DMS53 treated with DMSO at 0.1 percent for 48 hours (cell line): Measurements from ENCODE around the gene ZNF526.

ENCODE experiments used
- DNase-seq: peaks from one replicate; lab custom pipeline; 2025; ENCODE audit not compliant: unreplicated experiment; lab: John Stamatoyannopoulos, UW

ZNF526 gene

DNA sequence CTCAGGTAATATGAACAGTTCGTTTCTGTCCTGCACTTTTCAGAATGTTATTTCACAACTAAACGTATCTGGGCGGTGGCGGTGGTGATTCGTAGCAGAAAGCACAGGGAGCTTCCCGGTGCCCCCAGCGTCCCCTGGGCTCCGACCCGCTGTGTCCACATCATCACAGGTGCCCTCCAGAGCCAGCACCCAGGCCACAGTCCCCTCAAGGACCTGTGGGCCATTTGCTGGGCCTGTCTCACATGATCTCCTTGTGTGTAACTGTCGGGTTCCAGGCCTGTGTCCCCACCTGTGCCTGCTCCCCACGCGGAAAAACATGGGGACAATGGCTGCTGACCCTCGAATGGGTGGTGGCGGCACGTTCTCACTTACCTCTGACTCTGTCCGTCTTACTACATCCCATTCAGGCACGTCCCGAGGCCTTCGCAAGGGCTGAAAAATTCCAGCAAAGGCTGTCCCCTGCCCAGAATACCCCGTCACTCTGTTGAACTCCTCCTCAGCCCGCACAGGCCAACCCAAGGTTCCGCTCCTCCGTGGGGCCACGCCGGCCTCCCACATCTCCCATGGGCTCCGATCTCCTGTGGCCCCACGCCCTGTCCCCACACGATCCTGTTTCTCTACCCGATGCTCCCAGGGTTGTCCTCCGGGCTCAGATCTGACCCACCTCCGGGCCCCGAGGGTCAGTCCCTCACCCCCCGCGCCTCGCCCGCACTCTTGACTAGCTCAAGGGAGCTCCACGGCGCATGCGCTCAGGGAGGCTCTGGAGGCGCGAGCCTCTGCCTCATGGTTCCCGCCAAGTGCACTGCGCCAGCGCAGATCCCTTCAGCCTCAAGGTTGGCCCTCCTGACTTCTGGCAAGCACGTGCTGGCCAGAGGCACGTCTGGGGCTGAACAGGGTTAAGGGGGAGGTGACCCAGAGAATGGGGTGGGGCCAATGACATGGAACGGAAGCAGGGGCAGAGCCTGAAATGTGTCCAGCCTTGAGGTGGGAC is 23.8 kb upstream of the ZNF526 start:
- DNase-seq = no peak

DNA sequence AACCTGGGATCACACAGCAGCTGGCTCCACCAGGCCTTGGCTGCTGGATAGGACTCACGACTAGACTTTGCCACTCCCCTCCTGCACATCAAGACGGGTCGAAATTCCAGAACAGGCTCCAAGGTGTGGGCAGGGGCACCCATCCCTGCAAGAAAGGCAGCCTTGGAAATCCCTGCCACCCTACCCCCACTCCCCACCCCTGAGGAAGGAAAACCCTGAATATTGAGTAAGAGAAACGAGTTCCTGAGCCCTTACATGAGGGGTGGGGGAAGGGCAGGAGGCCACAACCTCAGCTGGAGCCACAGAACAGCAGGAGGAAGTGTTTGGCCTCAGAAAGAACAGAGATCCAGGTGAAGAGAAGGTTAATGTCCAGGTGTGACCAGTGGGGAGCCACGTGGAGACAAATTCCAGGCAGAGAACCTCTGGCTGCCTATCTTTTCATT is 22.7 kb upstream of the ZNF526 start:
- no peak for DNase-seq

DNA sequence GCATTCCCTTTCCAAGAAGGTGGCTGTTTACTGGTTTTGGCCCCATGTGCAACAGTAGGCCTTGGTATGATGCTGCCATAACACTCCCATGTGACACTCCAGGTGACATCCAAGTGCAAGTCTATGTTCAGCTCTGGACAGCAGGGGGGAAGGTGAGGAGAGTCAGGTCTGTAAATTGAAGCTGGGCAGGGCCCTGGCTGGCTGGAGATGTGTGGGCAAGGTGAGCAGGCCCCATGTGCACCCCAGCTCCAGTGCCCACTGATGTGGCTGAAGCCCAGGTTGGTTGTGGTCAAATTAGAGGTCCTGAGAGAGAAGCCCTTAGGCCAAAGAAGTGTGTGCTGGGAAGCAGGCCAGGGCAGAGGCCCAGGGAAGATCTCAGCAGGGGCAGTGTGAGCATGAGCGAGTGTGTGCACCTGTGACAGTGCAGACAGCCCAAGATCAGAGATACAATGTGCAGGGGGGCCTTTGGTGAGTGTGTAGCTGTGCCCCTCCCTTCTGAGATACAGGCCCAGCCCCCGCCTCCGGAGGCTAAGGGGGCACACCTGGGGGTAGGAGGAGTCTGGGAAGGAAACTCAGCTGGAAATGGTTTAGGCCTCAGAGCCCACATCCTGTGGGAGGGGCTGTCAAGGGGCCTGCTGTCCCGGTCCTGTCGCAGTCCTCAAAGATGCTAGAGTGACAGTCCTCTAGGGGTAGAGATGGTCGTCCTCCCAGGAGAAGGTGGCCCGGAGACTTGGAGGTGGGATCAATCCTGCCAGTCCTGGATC is 21.3 kb upstream of the ZNF526 start:
- no peak for DNase-seq

DNA sequence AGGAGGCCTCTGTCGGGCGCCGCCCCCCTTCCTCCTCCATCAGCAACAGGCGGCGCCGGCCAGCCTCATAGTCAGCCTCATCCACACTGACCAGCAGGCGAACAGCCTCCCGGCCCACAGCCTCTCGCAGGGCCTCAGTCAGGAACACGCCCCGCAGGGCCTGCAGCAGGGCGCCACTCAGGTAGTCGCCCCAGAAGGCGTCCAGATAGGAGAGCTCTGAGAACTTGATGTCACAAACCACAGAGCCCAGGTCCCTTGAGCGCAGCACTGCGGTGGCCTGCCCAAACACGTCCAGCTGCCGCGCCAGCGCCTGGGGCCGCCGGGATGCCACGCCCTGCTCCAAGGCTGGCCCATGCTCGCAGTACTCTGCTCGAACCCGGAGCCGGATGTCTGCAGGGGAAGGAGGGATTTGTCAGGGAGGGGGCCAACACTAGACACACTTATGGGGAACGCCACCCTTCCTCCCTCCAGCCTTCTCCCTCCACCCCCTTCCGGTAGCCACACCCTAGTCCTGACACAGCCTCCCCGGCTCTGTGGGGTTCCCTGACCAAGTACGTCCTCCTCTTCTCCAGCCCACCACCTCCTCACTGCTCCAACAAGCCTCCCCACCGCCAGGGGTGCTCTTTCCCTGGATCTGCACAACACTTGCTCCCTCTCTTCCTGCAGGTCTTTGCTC is 20.5 kb upstream of the ZNF526 start:
- DNase-seq = no peak

DNA sequence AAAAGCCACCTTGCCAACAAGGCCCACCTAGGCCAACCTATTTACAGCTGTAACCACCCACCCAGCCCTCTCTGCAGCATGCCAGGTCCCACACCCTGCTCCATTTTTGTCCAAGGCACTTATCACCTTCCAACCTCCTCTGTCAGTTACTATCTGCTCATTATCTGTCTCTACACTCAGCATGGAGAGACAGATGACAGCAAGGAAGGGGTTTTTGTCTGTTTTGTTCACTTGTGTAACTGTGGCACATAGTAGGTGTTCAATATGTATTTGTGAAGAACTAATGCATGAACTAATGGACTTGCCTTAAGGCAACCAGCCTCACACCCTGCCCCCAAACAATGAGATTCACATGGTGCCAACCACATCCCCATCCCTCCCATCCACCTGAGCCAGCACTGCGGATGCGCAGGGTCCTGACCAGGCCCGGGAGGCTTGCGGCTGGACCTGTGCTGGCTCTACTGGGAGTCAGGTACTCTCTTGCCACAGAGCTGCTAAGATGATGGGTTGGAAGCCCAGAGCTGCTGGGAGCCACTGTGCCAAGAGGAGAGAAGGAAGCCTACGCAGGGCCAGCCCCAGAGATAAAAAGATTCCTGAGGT is 19.9 kb upstream of the ZNF526 start:
- no peak for DNase-seq

DNA sequence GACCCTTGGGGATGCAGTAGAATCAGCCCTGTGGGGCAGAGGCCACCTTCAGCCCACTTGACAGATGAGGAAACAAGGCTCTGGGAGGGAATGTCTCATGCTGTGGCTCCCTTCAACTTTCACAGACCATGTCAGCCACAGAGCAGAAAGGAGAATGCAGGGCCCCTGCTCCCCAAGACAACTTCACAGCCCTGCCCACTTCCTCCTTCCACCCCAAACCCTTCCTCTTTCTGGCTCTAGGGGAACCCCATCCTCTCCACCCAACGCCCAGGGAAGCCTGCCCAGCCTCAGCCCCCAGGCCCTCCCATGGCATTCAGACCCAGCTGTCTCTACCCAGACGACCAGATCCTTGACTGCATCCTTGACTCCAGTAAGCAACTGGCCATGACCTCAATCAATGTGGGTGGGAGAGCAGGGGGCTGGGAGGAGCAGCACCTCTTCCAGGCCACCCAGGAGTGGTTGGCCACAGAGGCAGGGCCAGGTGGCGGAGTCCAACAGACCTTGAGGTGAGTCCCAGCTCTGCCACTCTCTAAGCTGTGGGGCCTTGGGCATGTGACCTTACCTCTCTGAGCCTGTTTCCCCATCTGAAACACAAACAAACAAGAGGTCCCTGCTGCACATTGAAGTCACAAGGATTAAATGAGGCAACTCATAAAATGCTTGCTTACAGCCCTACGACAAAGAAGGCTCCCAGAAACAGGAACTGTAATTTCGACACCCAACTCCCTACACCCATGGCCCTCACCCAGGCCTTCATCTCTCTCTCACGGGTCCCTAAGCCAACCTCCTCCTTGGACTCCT is 18.4 kb upstream of the ZNF526 start:
- DNase-seq = no peak

DNA sequence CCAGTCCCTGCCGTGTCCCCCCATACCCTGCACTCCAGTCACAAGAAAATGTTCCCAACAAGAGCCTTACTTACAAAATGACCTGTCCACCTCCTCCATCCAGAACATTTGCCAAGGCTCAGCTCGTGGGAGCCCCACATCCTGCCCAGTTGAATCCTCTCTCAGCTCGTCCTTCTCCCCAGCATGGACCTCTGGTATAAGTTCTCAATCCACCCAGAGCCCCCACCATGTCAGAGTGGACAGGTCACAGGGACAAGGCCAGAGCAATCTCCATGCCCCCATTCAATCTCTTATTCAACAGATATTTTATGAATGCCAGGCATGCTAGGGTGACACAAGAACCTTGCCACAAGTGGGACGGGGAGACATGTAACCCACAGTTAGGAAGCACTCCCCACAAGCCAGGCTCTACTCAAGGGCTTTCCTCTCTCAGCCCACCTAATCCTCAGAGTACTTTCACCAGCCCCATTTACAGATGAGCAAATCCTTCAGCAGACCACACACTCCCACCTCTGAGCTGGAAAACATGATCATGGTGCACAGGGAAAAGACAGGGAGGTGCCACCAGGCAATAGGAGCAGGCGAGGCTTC is 17.7 kb upstream of the ZNF526 start:
- DNase-seq = no peak

DNA sequence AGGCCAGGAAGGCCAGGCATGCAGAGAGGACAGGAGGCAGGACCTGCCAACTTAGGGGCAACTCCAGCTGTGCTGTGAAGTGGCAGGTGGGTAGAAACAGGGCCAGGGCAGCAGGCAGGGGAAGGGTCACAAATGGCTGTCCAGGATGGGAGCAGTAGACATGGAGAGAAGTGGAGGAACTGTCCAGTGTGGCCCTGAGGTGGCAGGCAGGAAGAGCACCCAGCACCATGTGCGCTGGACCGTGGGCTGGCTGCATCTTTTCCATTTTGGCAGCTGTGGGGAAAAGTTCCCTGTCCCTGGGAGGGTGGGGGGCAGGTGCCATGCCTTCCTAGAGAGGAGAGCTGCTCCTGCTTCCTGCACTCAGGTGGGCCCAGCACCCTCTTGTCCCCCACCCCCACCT is 16.4 kb upstream of the ZNF526 start:
- DNase-seq = no peak

DNA sequence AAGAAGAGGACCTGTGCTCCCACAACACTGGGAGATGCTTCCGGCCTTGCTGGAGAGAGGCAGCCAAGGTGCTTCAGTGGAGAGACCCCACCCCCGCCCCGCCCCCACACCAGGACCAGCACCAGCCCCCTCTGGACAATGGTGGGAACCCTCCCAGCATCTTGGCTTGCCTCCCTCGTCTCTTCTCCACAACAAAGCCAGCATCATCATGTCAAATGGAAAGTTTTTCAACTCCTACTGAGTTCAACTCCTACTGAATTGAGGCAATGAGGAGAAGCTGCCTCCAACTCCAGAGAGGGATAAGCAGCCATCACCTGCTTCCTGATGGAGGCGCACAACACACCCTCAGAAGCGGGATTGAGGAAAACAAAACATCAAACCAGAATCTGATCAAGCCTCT is 15.4 kb upstream of the ZNF526 start:
- DNase-seq = no peak

DNA sequence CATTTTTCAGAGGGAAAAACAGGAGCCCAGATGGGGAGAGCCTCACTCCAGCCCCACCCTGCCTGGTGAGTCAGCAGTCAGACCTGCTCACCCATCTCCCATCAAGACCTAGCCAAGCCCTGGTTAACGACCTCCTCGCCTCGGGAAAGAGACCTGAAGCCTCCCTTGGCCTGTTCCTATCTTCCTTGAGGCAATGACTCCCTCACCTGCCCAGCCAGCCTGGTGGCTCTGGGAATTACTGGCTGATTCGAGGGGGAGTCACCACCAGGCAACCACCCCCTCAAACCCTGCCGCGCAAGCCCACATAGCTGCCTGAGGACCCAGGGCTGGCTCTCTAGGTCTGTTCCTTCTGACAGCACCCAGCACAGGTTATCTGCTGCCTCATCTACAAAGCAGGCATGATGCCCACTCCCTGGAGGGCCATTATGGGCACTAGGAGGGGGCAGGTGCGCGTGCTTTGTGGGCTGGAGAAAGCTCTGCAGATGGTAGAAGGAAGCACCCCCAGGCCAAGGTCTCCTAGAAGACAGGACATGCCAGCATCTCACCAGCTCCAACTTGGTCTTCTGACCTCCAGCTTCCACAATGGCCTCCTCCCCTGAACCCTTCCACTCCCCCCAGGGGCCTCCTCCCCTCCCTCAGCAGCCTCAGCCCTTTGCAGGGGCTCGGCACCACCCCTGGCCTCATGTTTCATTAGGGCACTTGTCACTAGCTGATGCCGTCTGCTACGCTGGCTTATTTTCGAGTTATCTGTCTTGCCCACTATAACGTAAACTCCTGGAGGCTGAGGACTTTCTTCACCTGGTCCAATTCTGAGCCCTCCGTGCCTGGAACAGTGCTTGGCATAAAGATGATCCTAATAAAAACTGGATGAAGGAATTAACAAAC is 13.0 kb upstream of the ZNF526 start:
- no peak for DNase-seq

DNA sequence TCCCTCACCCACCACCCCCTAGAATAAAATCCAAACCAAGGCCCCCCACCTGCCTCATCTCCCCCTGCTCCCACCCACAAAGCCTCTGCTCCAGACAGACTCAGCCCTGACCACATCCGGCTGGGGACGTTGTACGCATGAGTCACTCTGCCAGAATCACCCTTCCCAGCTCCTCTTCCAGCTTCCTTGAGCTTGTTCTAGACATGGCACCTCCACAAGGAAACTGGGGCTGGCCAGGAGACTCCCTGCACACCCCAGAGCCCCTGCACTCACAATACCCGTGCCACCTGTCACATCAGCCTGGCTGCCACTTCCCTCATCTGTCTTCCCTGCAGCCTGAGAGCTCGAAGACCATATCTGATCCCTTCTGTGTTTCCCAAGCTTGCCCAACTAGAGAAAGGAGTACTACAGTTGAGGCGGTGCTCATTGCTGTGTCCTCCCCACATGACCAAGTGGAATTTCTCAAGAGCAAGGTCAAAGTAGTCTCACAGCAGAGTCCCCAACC is 12.3 kb upstream of the ZNF526 start:
- DNase-seq = no peak

DNA sequence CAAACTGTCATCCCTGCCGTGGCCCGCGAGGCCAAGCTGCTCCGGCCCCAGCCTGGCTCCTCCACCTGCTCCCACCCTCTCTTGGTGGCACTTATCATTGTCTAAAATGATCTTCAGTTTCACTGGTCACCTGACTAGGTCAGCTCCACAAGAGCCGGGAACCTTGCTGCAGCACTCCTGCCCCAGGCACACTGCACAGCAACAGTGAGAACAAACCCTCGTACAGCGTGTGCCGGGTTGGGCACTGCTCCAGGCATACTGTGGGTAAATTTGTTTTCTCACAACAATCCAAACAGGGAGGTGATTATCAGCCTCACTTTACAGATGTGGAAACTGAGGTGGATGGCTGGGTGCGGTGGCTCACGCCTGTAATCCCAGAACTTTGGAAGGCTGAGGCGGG is 11.5 kb upstream of the ZNF526 start:
- no peak for DNase-seq

DNA sequence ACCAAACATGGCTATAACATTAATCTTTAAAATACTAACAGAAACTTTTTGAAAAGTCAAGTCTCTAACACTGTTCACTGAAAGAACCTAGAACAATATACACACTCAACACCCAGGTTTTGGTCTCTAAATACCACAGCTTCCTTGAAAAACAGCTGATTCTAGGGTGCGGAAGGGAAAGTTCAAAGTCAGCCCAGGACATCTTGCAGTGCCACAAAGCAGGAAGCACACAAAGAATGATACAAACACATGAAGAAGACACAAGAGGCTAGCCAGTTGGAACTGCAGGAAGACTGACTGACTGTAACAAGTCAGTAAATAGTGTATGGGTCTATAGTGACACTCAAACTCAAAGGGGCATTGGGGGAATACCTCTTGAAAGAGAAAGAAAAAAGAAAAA is 7.2 kb upstream of the ZNF526 start:
- DNase-seq = no peak

DNA sequence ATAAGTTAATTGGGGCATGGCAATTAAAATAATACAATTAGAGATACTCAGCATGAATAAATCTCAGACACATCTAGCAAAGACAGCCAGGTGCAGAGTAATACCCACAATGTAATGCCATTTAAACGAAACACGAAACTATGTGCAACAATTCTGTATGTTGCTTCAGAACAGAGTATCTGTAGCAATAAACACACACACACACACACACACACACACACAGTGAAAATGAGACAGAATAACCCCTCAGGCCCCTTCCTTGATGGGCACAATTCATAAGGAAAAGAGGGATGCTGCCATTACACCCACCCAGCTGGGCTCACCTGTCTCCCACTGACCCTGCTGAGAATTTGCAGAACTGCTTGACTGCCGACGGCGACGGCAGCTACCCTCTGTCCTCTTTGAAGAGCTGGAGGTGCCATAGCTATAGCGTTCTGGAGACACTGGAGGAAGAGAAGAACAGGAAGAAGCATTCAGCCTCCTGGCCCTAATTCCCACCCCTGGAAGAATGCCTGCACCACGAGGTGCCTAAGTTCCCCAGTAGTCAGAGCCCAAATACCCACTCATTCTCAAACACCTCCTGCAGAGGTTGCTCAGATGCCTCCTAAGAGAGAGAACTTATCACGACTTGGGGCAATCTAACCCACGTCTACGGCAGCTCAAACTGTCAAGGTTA is 5.2 kb upstream of the ZNF526 start:
- no peak for DNase-seq

DNA sequence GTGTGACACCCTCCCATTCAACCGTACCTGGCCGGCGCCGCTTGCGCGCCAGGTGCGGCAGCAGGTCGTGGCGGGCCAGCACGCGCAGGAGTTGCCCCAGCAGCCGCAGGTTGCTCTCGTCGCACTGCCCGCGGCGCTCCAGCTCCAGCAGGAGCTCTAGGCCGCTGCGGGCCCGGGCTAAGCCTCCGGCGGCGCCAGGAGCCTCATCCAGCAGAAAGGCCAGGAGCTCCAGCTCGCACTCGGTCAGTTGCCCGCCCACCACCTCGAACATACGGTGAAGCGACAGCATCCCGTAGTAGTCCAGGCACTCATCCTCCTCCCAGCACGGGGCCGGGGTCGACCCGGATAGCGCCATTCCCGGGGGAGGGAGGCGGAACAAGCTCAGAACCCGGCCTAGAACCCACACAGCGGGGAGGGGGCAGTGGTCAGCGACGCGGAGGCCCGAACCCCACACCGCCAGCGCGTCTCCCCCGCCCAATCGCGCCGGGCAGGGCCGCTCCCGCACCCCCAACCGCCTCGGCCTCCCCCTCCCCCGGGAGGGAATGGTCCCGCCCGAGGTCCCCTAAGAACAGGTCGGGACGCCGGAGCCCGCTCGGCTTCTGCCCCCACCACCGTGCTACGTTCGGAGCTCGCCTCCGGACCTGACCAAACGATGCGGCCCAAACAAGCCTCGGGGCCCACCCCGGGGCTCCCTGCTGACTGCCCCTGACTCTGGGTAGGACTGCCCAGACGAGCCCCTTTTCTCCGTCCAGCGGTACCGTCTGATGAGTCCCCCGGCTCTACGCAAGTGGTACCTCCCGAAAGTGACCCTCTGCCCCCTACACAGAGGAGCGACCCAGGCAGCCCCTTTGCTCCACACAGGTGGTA is 3.2 kb upstream of the ZNF526 start:
- DNase-seq = peak; percentile 21

DNA sequence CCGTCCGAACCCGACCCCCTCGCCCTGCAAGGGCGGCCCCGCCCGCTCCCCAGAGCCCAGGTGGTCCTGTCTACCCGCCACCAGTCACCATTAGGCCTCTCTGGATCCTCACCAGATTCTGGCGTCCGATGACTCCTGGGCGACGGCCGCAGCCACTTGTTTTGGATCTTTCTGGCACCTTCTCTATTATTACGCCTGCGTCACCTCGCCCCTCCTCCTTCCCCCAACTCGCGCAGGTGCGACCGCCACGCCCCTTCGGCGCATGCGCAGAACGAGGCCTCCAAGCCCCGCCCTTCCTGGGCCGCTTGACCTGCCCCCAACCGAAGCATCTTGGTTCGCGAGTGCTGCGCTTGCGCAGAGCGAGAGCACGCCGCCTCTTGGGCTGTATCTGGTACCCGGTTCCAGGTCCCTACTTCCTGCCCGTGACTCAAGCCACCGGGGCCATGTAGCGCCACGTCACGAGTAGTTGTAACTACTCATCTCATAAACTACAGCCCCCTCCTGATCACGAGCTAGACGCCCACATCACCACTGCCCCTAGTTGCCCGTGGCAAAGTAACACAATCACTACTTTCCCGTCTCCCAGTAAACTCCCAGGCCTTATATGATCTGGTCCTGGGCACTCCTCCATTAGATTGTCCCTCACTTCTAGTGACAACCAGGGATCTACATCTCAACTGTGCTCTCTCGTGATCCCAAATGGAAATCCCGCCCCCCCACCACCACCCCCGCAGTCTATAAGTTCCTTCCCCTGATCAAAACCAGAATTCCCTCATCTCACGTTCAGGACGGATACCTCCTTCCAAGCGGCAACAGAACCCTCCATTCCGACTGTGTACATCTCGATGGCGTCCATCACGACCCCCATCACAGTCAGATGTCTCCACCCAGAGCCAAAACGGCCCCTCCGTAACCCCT is 2.3 kb upstream of the ZNF526 start, which contains the start of gene DEDD2:
Gene DEDD2 (minus strand): TSS at position 158 of the 918 bp plus-strand sequence. CDS start 670 bp downstream, outside the sequence.
- DNase-seq = peak; percentile 96
